HuH-7.5 (cell line): ENCODE results near the gene SP2.
"Not testable (repeated sequence)": the region's sequence is repeated elsewhere in the genome, so short reads cannot be mapped to it uniquely, and the experiment has no call there.

Experiments used
- DNase-seq: peaks from one replicate; pipeline ENCODE4 v3.0.0; 2011; ENCODE audit warnings: low spot score

The SP2 gene

GRCh38 chr17:47918991-47919390, 23.0 kb downstream of the SP2 start:
- DNase-seq = no peak

GRCh38 chr17:47919889-47920288, 23.9 kb downstream of the SP2 start:
- DNase-seq = not testable (repeated sequence)

GRCh38 chr17:47924785-47925677, 29.0 kb downstream of the SP2 start:
- no peak for DNase-seq

- no peak for DNase-seq
Observed at GRCh38 chr17:47925678-47925988, 29.6 kb downstream of the SP2 start.

GRCh38 chr17:47927821-47928400, 31.9 kb downstream of the SP2 start:
- no peak for DNase-seq

DNA sequence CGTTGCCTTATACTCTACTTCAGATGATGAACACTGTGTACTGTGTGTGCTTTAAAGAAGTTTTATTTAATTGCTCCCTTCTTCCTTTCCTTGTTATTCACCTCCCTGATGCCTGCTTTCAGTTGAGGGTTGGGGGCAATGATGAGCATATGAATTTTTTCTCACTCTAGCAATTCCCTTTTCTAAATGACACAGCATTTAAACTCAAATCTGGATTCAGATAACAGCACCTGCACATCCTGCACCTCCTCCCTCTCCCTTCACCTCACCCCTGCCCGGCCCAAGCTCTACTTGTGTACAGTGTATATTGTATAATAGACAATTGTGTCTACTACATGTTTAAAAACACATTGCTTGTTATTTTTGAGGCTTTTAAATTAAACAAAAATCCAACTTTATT, 32.4 kb downstream of the SP2 start:
- no peak for DNase-seq

GRCh38 chr17:47929218-47930000, 33.4 kb downstream of the SP2 start:
- DNase-seq = no peak

DNA sequence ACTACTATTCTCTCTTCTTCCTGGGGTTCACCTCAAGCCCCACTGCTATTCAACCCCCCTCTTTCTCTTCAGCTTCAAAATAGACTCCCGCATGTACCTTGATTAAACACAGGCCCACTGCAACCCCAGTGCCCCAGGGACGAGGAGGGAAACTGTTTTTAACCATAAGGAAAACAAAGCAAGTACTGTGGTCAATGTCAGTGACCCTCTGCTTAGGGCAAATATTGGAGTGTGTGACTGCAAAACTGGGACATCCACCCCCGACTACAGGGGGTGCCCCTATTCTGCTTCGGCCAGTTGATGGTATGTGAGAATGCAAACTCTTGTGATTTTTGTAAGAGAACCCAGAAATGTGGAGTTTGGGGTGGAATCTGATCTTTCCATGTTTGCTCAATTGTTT, 35.8 kb downstream of the SP2 start:
- no peak for DNase-seq

GRCh38 chr17:47934856-47935255, 38.8 kb downstream of the SP2 start:
- no peak for DNase-seq

- not testable (repeated sequence) for DNase-seq
Observed at GRCh38 chr17:47935468-47935867, 39.4 kb downstream of the SP2 start.

GRCh38 chr17:47935961-47936360, 39.9 kb downstream of the SP2 start:
- no peak for DNase-seq

GRCh38 chr17:47937941-47938340, 41.9 kb downstream of the SP2 start:
- no peak for DNase-seq

- peak; percentile 96 for DNase-seq
Observed at GRCh38 chr17:47941246-47942095, 45.4 kb downstream of the SP2 start, which contains the start of gene PNPO. TSS of gene PNPO (plus strand) at chr17:47941571. CDS start at chr17:47941676, 105 bp downstream.

DNA sequence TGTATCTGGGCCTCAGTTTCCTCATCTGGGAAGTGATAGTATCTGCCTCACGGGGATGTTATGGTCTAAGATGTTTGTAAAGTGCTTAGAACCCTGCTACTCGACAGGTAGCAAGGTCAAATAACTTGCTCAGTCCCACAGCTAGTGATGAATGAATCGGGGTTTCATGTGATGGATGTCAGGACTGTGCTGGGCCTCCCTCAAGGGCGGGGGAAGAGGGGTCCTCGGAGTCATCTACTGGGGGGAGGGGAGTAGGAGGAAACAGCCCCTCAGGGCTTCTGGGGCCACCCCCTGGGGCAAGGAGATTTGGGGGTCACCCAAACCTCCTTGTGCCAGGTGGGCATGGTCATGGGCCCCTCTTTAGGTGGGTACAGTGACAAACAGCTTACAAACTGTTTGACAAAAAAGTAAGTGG, 46.1 kb downstream of the SP2 start:
- DNase-seq = no peak

DNA sequence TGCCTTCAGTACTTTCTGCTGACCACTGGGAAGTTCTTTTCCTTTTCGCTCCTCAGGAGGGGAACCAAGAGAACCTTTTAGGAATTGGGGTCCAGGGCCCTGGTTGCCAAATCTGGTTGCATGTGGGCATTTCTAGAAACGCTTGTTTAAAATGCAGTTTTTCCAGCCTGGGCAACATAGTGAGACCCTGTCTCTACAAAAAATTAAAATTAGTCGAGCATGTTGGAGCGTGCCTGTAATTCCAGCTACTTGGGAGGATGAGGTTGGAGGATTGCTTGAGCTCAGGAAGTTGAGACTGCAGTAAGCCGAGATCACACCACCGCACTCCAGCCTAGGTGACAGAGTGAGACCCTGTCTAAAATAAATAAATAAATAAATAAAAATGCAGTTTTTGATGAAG, 46.5 kb downstream of the SP2 start:
- no peak for DNase-seq

DNA sequence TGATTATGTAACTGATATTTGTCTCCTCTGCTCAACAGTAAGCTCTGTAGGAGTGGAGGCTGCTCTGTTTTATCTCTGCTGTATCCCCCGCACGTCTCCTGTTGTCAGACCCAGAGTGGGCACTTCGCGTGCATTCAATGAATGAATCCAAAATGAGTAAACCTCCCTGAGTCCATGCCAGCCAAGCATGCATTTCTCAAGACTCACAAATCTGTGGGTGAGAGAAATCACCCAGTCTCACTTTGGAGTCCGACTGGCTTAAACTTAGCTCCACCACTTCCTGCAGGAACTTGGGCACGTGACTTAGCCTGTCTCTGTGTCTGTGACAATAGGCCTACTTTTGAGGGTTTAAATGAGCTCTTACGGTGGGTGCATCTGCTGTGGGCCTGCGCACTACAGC, 49.0 kb downstream of the SP2 start:
- no peak for DNase-seq

DNA sequence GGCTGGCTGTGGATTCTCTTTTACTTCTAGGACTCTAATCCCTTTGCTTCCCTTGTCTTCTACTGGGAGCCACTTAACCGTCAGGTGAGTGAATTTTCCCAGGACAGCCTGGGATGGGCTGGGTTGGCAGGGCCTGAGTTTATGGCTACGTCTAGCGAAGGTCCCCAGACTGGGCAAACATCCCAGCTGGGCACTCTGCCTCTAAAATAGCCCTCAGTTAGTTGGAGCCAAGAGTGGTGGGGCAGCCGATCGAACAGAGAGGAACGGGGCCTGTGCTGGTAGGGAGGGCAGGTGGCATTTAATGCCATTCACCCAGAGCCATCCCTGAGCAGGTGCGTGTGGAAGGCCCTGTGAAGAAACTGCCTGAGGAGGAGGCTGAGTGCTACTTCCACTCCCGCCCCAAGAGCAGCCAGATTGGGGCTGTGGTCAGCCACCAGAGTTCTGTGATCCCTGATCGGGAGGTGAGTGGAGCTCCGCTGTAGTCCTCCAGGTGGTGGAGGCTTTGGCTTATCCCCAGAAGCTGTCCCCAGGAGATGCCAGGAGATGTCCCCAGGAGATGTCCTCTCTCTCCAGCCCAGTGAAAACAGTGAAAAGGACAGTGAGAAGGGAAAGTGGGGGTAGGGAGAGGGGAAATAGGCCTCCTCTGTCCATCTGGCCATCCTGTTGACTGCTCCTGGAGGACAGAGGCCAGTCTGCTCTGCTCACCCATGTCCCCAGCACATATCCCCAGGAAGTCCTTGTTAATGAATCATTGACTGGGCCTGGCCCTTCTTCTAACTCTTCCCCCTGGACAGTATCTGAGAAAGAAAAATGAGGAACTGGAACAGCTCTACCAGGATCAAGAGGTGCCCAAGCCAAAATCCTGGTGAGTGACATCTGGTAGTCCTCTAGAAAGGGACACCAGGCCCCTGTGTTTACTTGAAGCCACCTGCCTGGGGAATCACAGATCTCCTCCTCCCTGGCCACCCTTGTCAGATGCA, 49.8 kb downstream of the SP2 start:
- DNase-seq = no peak

DNA sequence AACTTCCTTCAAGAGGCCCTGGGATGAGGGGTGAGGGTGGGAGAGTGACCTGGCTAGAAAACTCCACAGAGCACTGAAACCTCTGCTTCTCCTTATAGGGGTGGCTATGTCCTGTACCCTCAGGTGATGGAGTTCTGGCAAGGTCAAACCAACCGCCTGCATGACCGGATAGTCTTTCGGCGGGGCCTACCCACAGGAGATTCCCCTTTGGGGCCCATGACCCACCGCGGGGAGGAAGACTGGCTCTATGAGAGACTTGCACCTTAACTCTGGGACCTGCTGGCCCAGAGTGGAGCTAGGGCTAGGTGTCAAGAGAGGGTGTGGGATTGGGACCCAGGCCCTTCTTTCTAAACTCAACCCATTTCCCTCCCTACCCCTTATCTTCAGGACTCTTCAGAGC, 50.5 kb downstream of the SP2 start:
- DNase-seq = no peak

- DNase-seq = peak; percentile 80
Observed at GRCh38 chr17:47946929-47947397, 50.9 kb downstream of the SP2 start.

DNA sequence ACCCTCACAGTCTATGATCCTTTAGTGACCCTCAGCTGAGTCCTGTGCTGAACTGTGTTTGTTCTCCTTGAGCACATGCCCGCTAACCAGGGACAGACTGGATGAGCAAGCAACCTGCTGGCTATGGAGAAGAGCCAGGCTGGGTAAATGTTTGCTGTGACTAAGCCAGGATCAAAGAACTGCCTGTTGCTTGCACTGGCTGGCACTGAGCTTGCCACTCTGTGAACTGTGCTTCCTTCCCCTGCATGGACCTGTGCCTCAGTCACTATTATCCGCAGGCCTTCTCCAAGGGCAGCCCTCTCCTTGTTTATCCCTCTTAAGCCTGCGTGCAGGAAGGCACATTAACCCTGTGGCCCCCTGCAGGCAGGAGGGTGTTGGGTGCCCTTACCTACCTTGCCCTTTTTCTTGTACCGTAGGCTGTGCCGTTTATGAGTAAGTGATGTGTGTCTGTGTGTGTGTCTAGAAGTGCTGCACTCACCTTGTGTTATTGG, 52.7 kb downstream of the SP2 start:
- no peak for DNase-seq
